Activated CD8-positive, alpha-beta T cell treated with anti-CD3 and anti-CD28 coated beads, Interleukin-2, amount 10 ng/mL, durations not matched to agents 7 days and 5 days (primary cell): ENCODE data around the gene RNF157. TPM values are rescaled to one million over a fixed set of nuclear protein-coding genes. Genes with fewer than 3 reads are reported as not detected.

Experiments used
- ATAC-seq: fragments of 150-1000 bp; cut with Tn5 transposase; one replicate; pipeline ENCODE4 v1.10.0; 2021; ENCODE audit warnings: moderate library complexity
- CTCF ChIA-PET: fragments of 350-600 bp; sonication (Branson Sonifier 250); formaldehyde crosslinking; loops from one replicate; lab custom pipeline; 2021; ENCODE audit warnings: antibody characterized with exemption; lab: Charles Lee
- POLR2A ChIA-PET: fragments of 350-600 bp; sonication (Branson Sonifier 250); formaldehyde crosslinking; loops from one replicate; lab custom pipeline; 2021; ENCODE audit warnings: antibody characterized with exemption; lab: Charles Lee
- DNase-seq: peaks from one replicate; pipeline ENCODE4 v3.0.0-alpha.2; 2020
- H3K27ac Mint-ChIP-seq: one replicate; pipeline ENCODE4 v1.8.0; 2021; ENCODE audit warnings: mild to moderate bottlenecking, mixed read lengths
- H3K27me3 Mint-ChIP-seq: one replicate; pipeline ENCODE4 v1.8.0; 2021; ENCODE audit warnings: low read depth, mixed read lengths
- H3K36me3 Mint-ChIP-seq: one replicate; pipeline ENCODE4 v1.8.0; 2021; ENCODE audit warnings: low read depth, mixed read lengths
- H3K4me1 Mint-ChIP-seq: one replicate; pipeline ENCODE4 v1.8.0; 2021; ENCODE audit warnings: low read depth, mixed read lengths
- H3K4me3 Mint-ChIP-seq: one replicate; pipeline ENCODE4 v1.8.0; 2021; ENCODE audit warnings: mild to moderate bottlenecking, mixed read lengths
- H3K9me3 Mint-ChIP-seq: one replicate; pipeline ENCODE4 v1.8.0; 2022; ENCODE audit warnings: mixed read lengths; ENCODE audit not compliant: insufficient read depth
- total RNA-seq, 2 experiments: library from RNA; stranded (reverse); gene quantifications; one replicate each; pipeline ENCODE4 v1.2.3, GENCODE V29; 2021

RNF157 gene
- 100 to 1,000 TPM; 150 to 165 TPM for total RNA-seq

DNA sequence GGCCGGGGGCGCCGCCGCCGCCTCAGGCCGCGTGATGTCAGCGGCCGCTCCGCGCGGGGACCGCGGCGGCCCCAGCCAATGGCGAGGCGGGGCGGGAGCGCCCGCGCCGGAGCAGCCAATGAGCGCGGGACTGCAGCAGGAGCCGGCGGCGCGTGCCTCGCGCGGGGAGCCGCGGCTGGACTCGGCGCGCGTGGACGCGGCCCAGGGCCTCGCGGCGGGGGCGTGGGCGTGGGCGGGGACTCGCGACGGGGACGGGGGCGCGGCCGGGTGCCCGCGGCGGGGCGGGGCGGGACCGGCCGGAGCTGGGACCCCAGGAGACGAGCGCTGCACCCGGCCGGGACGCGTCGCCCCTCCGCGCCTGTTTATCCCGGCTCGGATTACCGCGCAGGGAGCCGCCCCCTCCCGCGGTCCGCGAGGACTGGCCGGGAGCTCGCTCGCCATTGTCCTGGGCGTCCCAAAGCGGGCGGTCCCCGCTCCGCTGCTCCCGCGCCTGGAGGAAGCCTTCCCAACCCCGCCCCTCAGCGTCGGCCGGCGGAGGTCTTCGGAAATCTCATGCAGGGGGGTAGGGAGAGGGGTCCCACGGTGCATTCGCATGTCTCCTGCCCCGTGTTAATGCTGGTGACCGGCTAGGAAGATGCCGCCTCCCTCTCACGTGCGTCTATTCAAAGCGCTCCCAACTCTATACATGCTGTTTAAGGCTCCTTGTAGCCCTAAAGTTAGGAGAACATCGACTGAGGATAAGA lies at the start of gene RNF157:
Gene RNF157, minus strand, starts transcription at position 33 of the 743 bp plus-strand sequence. CDS start 253 bp downstream, outside the sequence.
- Mint-ChIP-seq H3K27me3 (no peaks in the 10 kb centered on the region), H3K36me3 (peaks cover 38% of the 10 kb centered on the region), H3K4me3 (peak within 1 kb of the TSS; percentile 90), H3K9me3 (no peaks in the 10 kb centered on the region), H3K4me1 (peaks cover 79% of the 10 kb centered on the region), H3K27ac (peak within 1 kb of the TSS; percentile 86)
- DNase-seq: peak; percentile 66
- ChIA-PET CTCF (interaction anchor here (1.1 to 1.5 kb wide), 4 partner anchors 22 to 49 kb away, joined by 3 to 5 read pairs (median 4); partner anchors contain the start of gene UBALD2), POLR2A (interaction anchor here (1.1 to 17.8 kb wide), 6 partner anchors 11 to 49 kb away, joined by 3 to 807 read pairs (median 6); partner anchors contain the start of gene UBALD2)
- peak; percentile 90 for ATAC-seq

DNA sequence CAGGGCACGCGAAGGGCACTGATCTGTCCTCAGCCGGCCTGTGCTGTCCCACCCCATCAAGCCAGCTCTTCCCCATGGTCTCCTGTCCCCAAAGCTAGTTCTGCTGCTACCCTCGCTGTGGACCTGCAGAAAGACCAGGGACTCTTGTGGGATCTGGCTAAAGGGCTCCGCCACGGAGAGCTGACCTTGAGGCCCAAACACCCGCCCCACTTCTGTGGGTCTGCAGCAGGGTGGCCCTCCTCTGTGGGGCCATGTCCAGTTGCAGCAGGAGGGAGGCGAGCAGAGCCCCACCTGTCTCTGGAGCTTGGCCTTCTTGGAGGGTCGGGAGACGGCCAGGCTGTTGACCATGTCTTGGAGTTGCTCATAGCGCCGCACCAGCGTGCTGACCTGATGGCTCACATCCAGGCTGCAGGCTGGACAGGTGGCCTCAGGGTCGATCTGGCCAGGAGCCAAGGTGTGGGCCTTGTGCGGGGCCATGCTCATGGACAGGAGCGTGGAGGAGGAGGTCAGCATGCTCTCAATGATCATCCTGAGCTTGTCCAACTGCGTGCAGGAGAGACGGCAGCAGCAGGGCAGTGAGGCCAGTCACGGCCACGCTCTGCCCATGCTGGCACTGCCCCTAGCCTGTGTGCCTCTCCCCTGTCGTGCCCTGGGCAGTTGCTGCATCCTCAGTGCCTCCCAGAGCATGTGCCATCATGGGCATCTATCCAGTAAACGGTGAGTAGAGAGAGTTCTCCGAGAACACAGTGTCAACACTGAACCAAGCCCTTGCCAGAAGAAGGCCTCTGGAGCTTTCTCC lies 41.5 kb upstream of the RNF157 start:
- H3K36me3 Mint-ChIP-seq: no peaks in the 10 kb centered on the region
- no peak overlapping the region for H3K4me3 Mint-ChIP-seq
- ChIA-PET POLR2A (interaction anchor here (1.4 kb wide), 1 partner anchor 9 kb away, joined by 5 read pairs; no protein-coding TSS in a partner anchor), CTCF (interaction anchor here (1.7 to 5.9 kb wide), 4 partner anchors 35 to 267 kb away, joined by 7 to 222 read pairs (median 56); no protein-coding TSS in a partner anchor)
- H3K9me3 Mint-ChIP-seq: no peaks in the 10 kb centered on the region
- H3K27me3 Mint-ChIP-seq: no peaks in the 10 kb centered on the region
- no peak for DNase-seq
- H3K27ac Mint-ChIP-seq: no peak overlapping the region
- no peak for ATAC-seq
- peaks cover 7% of the 10 kb centered on the region for H3K4me1 Mint-ChIP-seq

DNA sequence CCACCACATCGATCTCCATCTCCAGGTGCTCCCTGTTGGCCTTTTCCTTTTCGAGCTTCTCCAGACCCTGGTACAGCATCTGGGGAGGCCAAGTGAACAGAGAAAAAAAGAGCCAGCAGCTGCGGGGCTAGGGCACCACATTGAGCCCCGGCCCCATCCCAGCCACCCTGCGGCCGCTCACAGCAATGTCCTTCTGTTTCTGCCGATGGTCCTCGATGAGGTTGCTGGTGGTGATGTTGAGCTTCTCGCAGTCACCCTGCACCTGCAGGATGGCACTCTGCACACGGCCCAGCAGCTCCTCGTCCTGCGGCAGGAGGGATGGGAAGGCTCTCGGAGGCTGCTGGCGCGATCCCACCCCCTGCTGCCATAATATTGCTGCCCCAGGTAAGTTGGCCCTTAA lies 40.4 kb upstream of the RNF157 start:
- POLR2A ChIA-PET: interaction anchor here (0.7 to 3.2 kb wide), 5 partner anchors 9 to 160 kb away, joined by 3 to 22 read pairs (median 4); no protein-coding TSS in a partner anchor
- H3K27ac Mint-ChIP-seq: peak overlapping the region; percentile 34
- peaks cover 12% of the 10 kb centered on the region for H3K4me1 Mint-ChIP-seq
- DNase-seq (no peak), ATAC-seq (no peak)
- no peaks in the 10 kb centered on the region for H3K9me3 Mint-ChIP-seq
- no peaks in the 10 kb centered on the region for H3K36me3 Mint-ChIP-seq
- CTCF ChIA-PET: interaction anchor here (1.0 to 5.9 kb wide), 16 partner anchors 13 to 280 kb away, joined by 3 to 222 read pairs (median 14); partner anchors contain the start of genes CDK3, EXOC7 and UBALD2
- no peak overlapping the region for H3K4me3 Mint-ChIP-seq
- no peaks in the 10 kb centered on the region for H3K27me3 Mint-ChIP-seq

DNA sequence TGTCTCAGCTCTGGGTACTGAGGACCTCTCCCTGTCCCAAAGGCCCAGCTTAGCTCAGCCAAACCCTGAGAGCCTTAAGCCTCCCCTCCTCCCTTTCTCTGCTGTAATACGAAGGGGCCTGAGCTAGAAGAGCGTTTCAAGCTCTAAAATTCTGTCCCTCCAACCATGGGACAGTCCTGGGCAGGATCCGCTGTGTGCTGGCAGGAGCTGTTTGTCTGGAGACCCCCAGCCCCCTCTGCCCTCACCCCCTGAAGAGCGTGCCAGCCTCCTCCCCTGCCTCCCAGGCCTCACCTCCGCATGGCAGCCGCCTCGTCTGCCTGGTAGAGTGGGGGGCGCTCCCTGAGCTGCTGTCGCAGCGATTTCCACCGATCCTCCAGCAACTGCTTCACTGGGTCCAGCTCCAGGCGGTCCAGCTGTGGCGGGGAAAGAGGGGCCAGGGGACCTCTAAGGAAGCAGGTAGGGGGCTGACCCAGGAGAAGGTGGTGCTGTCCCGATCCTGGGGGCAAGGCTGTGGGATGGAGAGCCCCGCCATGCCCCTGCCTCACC lies 39.5 kb upstream of the RNF157 start:
- H3K4me3 Mint-ChIP-seq: no peak overlapping the region
- H3K9me3 Mint-ChIP-seq: no peaks in the 10 kb centered on the region
- CTCF ChIA-PET: interaction anchor here (0.5 to 5.9 kb wide), 75 partner anchors 8 to 402 kb away, joined by 3 to 222 read pairs (median 5); partner anchors contain the start of genes CDK3, EXOC7, FOXJ1 and UBALD2
- H3K36me3 Mint-ChIP-seq: no peaks in the 10 kb centered on the region
- DNase-seq (no peak), ATAC-seq (no peak)
- H3K27me3 Mint-ChIP-seq: no peaks in the 10 kb centered on the region
- POLR2A ChIA-PET: interaction anchor here (0.5 to 3.2 kb wide), 13 partner anchors 8 to 266 kb away, joined by 3 to 22 read pairs (median 4); no protein-coding TSS in a partner anchor
- peak overlapping the region; percentile 61 for H3K27ac Mint-ChIP-seq
- H3K4me1 Mint-ChIP-seq: peaks cover 17% of the 10 kb centered on the region

DNA sequence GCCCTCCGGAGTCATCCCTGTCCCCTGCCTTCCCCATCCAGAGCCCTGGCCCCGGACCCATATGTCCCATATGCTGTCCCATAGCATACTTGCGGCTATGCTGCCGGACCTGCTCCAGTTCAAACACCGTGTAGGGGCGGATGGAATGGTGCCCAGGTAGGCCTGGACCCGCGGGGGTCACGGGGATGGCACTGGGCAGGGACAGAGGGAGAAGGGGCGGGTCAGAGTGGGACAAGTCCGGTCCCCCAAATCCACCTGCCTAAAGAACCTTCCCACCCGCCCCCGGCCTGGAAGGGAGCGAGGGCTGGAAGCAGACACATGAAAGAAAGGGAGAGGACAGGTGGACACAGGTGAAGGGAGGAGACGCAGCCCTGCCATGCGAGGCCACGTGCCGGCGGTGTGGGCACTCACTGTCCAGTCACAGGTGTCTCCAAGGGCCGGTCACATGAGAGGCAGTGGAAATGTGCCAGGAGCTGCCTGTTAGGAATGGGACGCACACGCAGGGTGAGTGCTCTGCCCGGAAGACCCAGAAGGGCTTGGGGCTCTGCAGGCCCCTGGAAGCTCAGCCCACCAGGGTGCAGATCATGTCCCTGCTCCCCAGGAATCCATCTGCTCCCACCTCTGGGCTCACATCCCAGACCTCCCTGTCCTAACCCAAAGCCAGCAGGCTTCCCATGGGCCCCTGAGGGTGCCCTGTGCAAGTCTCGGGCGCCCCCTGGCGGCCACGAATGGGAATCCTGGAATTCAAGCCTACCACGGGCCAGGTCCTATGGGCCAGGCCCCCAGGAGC lies 38.9 kb upstream of the RNF157 start:
- H3K36me3 Mint-ChIP-seq: no peaks in the 10 kb centered on the region
- POLR2A ChIA-PET: interaction anchor here (0.5 to 3.2 kb wide), 14 partner anchors 7 to 265 kb away, joined by 3 to 22 read pairs (median 4); no protein-coding TSS in a partner anchor
- ATAC-seq: peak; percentile 82
- no peak overlapping the region for H3K4me3 Mint-ChIP-seq
- peak overlapping the region; percentile 61 for H3K27ac Mint-ChIP-seq
- no peaks in the 10 kb centered on the region for H3K27me3 Mint-ChIP-seq
- H3K4me1 Mint-ChIP-seq: peaks cover 23% of the 10 kb centered on the region
- CTCF ChIA-PET: interaction anchor here (0.5 to 5.9 kb wide), 77 partner anchors 8 to 401 kb away, joined by 3 to 222 read pairs (median 5); partner anchors contain the start of genes CDK3, EXOC7, FOXJ1 and UBALD2
- DNase-seq: peak; percentile 89
- no peaks in the 10 kb centered on the region for H3K9me3 Mint-ChIP-seq

DNA sequence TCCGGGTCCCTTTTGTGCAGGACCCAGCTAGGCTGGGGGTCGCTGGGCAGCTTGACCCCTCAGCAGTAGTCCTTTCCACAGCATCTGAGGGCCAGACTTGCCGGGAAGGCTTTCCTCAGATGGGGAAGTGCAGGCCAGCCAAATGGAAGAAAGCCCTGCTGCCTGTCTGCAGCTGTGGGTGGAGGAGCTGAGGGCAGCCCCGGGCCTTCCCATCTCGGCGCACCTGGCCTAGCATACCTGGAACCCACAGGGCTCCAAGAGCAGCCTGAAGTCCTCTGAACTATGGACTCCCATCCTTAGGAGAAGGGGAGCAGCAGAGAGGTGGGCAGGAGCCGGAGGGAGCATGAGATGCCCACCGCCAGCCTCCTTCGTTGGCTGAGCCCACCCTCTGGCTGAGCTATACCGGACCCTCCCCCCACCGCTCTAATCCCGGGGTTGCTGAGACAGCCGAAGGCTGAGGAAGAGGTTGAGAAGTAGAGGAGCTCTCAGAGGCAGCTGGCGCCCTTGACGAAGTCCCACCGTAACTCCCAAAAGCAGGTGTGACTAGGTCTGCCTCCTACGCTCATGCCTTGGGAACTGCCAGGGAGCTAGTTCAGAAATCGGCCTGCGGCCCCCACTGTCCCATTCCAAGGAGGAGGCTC lies 38.1 kb upstream of the RNF157 start:
- no peaks in the 10 kb centered on the region for H3K9me3 Mint-ChIP-seq
- peaks cover 1% of the 10 kb centered on the region for H3K36me3 Mint-ChIP-seq
- H3K27ac Mint-ChIP-seq: no peak overlapping the region
- ATAC-seq: no peak
- no peaks in the 10 kb centered on the region for H3K27me3 Mint-ChIP-seq
- DNase-seq: no peak
- POLR2A ChIA-PET: interaction anchor here (1.0 to 3.2 kb wide), 6 partner anchors 9 to 264 kb away, joined by 3 to 22 read pairs (median 4); no protein-coding TSS in a partner anchor
- CTCF ChIA-PET: interaction anchor here (0.8 to 5.9 kb wide), 16 partner anchors 11 to 266 kb away, joined by 3 to 222 read pairs (median 18); partner anchors contain the start of genes EXOC7, FOXJ1 and UBALD2
- H3K4me3 Mint-ChIP-seq: no peak overlapping the region
- peaks cover 31% of the 10 kb centered on the region for H3K4me1 Mint-ChIP-seq

DNA sequence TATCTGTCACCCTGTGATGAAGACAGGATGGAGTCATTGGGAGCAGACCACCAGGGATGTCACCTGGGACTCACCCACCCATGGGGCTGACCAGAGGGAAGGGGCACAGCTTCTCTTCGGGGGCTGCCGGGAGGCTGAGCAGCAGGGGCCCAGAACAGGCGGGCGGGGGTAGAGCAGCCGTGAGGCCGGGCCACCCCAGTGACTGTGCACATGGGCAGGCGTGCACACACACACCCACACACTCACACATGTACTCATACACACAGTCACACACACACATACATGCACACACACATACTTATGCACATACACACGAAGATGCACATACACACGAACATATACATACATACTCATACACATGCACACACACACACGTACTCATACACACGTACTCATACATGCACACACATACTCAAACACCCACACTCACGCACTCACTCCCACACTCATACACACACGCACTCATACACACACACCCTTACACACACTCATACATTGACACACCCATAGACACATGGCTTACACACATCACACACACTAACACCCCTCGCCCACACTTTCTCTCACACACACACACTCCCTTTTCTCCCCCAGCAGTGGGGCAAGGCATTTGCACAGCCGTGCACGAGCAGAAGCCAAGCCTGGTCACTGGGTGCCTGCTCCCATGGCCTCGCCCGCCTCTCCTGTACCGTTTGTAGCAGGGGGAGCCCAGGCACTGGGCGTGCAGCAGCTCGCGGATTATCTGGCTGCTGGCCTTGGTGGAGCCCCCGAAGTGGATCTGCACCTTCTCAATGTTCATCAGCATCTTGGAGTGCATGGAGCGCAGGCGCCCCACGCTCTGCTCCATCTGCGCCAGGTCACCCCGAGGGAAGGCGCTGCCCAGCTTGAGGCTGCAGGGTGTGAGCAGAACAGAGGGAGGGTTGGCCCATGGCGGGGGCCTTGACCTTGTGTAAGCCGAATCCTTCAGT lies 37.3 kb upstream of the RNF157 start:
- CTCF ChIA-PET: interaction anchor here (2.9 to 5.9 kb wide), 5 partner anchors 22 to 263 kb away, joined by 21 to 222 read pairs (median 38); partner anchors contain the start of gene FOXJ1
- Mint-ChIP-seq H3K4me3 (no peak overlapping the region), H3K27ac (peak overlapping the region; percentile 2), H3K4me1 (peaks cover 39% of the 10 kb centered on the region), H3K27me3 (no peaks in the 10 kb centered on the region), H3K36me3 (peaks cover 4% of the 10 kb centered on the region), H3K9me3 (no peaks in the 10 kb centered on the region)
- ATAC-seq (no peak), DNase-seq (no peak)
- POLR2A ChIA-PET: interaction anchor here (1.0 to 16.8 kb wide), 5 partner anchors 10 to 157 kb away, joined by 3 to 722 read pairs (median 4); no protein-coding TSS in a partner anchor

DNA sequence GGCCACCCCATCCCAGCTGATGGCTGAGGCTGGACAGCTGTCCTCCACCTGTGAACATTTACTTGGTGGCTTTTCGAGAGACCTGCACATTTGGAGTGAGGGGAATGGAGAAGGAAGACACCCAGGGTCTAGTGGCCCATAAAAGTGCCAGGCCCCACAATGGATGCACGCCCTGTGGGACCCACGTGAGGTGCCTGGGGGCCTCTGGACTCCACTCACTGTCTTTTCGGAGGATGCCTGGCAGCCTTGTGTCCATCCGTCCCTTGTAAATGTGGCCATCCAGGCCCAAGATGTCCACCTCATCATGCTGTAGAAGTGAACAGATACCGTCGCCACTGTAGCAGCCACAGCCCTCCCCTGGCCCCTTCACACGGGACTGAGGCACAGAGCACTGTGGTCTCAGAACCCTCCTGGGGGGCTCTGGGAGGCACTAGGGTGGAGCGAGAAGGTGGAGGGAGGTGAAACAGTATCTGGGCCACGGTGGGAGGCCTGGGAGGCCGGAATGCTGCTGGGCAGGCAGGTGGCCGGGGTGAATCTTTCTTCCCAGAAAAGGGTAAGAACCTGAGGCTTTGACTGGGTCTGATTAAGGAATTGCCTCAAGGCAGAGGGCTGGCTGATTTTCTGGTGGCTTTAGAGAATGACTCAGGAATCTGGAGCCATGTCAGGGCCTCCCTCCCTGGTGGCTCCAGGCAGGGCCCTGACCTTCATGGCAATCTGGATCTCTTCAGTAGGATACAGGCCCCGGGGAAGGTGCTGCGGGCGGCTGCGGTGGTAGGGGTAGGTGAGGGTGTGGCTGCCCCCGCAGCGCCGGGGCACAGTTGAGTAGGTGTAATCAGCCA lies 36.4 kb upstream of the RNF157 start:
- POLR2A ChIA-PET: interaction anchor here (6.1 to 16.8 kb wide), 3 partner anchors 13 to 153 kb away, joined by 73 to 722 read pairs (median 163); partner anchors contain the start of gene UBALD2

More for the DNA sequence above, 36.4 kb upstream of the RNF157 start:
- Mint-ChIP-seq H3K36me3 (peaks cover 4% of the 10 kb centered on the region), H3K9me3 (no peaks in the 10 kb centered on the region), H3K27ac (peak overlapping the region; percentile 77), H3K27me3 (no peaks in the 10 kb centered on the region), H3K4me1 (peaks cover 43% of the 10 kb centered on the region), H3K4me3 (peak overlapping the region; percentile 25)
- CTCF ChIA-PET: interaction anchor here (2.6 to 10.9 kb wide), 2 partner anchors 96 to 155 kb away, joined by 17 to 112 read pairs; no protein-coding TSS in a partner anchor
- DNase-seq: no peak
- ATAC-seq: no peak
